GM20000 (cell line): ENCODE data around the gene MBNL2.

ENCODE experiments used
- DNase-seq: peaks from one replicate; pipeline ENCODE4 v3.0.0; 2012; ENCODE audit warnings: low spot score
- CTCF ChIP-seq: IDR thresholded peaks from 2 replicates; pipeline ENCODE4 v1.5.1; 2012; ENCODE audit warnings: mild to moderate bottlenecking, control low read depth; ENCODE audit errors: extremely low read depth, missing control alignments

Gene MBNL2

DNA sequence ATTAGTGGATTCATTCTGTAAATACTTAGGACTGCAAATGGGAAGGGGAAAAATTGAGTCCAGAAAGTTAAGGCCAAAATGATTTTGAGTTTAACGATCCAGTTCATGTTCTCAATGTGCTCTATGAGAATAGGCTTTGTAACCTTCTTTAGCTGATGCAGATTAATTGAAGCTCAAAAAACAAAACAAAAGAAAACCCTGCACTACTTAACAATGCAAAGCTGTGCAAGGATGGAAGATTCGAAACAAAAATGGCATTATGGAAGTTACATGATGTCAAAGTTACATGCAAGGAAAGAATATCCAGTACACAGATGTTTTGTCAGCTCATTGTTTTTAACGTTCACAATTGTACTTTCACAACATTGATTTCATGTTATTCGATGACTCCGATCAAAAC lies 132.7 kb downstream of the MBNL2 start:
- TF ChIP-seq CTCF = no peak
- DNase-seq = no peak

- DNase-seq = no peak
- no peak for TF ChIP-seq CTCF
Measured at GRCh38 chr13:97356592-97356991, 134.5 kb downstream of the MBNL2 start.

GRCh38 chr13:97359181-97360057 lies 137.3 kb downstream of the MBNL2 start:
- DNase-seq = peak; percentile 55
- peak; percentile 55 for TF ChIP-seq CTCF

DNA sequence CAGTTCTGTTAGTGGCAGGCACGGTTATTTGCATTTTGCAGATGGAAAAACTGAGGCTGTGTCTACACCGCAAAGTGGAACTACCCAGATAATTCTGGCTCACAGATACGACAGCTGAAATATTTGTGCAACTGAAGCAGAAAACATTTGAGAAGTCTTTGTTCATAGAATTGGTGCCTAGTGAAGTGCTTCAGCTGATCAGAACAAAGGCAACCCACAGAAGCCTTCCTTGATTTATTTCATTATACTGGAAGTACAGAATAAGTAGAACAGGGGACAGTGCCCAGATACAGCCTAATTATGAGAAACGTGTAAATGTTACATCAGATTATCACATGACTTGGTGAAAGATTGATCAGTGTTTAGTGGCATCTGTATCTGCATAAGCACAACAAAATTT lies 138.5 kb downstream of the MBNL2 start:
- no peak for TF ChIP-seq CTCF
- no peak for DNase-seq

DNA sequence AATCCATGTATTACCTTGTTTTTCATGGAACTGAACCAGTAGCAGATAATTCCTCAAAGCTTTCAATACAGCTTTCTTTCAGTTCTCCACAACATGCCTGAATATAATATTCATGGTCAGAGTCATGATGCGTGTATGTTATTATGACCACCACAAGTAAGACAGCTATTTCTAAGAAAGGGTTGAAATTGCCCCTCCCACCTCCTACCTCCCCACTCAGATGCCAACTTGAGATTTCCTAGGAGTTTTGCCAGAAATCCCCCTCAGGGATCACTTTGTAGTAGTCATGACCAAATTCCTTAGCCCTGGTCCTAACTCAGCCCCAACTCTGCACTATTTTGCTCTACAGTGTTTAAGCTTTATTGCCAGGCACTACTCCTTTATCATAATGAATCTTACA lies 141.9 kb downstream of the MBNL2 start:
- DNase-seq = no peak
- no peak for TF ChIP-seq CTCF

DNA sequence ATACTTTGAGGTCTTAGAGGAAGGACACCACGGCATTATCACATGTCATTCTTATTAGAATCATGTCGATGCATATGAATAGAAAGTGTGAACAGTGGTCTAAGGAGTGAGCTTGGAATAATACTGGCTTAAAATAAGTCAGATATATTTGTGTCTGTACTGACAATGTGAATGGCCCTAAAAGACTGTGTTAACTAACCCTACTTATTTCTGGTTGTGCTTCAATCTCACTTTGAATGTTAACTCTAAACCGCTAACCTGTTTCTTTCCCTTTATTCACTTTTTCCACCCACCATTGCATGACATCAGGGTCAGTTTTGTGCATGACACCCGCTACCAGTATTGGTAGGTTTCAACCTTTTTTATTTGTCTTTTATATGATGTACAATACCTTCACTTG lies 142.7 kb downstream of the MBNL2 start:
- TF ChIP-seq CTCF = no peak

DNA sequence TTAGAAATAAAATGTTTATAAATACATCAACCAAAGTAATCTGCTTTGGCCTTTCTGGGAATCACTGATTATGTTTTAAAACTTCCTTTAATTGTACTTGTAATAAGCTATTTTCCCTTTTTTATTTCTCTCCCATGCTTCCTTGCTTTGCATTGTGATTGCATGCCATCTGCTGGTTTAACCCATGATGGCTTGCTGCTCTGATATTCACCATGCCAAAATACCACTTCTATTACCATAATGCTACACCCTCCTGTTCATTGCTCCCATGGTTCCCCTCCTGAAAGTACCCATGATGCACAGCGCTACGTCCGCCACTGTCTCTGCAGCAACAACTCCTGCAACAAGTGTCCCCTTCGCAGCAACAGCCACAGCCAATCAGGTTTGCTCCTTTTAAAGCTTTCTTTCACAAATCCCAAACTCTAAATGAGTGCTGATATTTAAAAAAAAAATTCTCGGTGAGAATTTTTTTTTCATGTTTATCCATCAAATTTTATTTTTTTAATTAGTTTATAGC lies 144.1 kb downstream of the MBNL2 start:
- no peak for TF ChIP-seq CTCF
- no peak for DNase-seq

More for the DNA sequence above, 142.7 kb downstream of the MBNL2 start:
- no peak for DNase-seq
